ENCODE measurements around the gene FGF19.

Gene FGF19

GRCh38 chr11:69654001-69654659 is 49.7 kb downstream of the FGF19 start:
- DNase-seq, result no peak

GRCh38 chr11:69653406-69653960 is 50.3 kb downstream of the FGF19 start:
- no peak for DNase-seq

- no peak for DNase-seq
Measured at GRCh38 chr11:69652999-69653398, 50.8 kb downstream of the FGF19 start.

- no peak for DNase-seq
Measured at GRCh38 chr11:69651834-69652620, 51.8 kb downstream of the FGF19 start.

- DNase-seq, result no peak
Measured at GRCh38 chr11:69650832-69651344, 52.9 kb downstream of the FGF19 start.

GRCh38 chr11:69650081-69650831 is 53.6 kb downstream of the FGF19 start:
- DNase-seq, result no peak

GRCh38 chr11:69649576-69649900 is 54.3 kb downstream of the FGF19 start:
- no peak for DNase-seq

- DNase-seq, result no peak
Measured at GRCh38 chr11:69648679-69649575, 54.9 kb downstream of the FGF19 start.

All from RPMI8226 (cell line).